OCI-LY7 (cell line): Measurements from ENCODE around the gene CHN1. TPM values are rescaled to one million over a fixed set of nuclear protein-coding genes. Genes with fewer than 3 reads are reported as not detected.

Source experiments
- BruUV-seq: library from RNA; stranded (reverse); fragments of 400-500 nt; replicated peaks from 2 replicates; lab custom pipeline; 2021; lab: Mats Ljungman, UMichigan
- CTCF ChIA-PET: fragments of 300-600 bp; sonication (Branson Sonifier 250); formaldehyde crosslinking; loops from one replicate; lab custom pipeline; 2022; ENCODE audit warnings: antibody characterized with exemption; ENCODE audit not compliant: unreplicated experiment; lab: Charles Lee
- POLR2A ChIA-PET: fragments of 300-600 bp; sonication (Branson Sonifier 250); formaldehyde crosslinking; loops from one replicate; lab custom pipeline; 2022; ENCODE audit warnings: antibody characterized with exemption; lab: Charles Lee
- DNase-seq: peaks from one replicate; pipeline ENCODE4 v3.0.0-alpha.2; 2015; ENCODE audit warnings: low spot score
- H2AFZ ChIP-seq: fragments of 200-600 bp; sonication (generic), shearing (Covaris generic); 2 replicates; pipeline ENCODE4 v1.6.1; 2014; ENCODE audit warnings: mild to moderate bottlenecking, antibody characterized with exemption, low read length, moderate library complexity
- H3K27ac ChIP-seq: fragments of 200-600 bp; sonication (generic); 2 replicates; pipeline ENCODE4 v1.5.1; 2014; ENCODE audit warnings: mixed run types, low read depth, mild to moderate bottlenecking, moderate library complexity, low read length, inconsistent platforms; ENCODE audit not compliant: poor library complexity, severe bottlenecking
- H3K36me3 ChIP-seq: fragments of 200-600 bp; sonication (generic); 2 replicates; pipeline ENCODE4 v1.6.1; 2014; ENCODE audit warnings: mild to moderate bottlenecking, antibody characterized with exemption, low read length, moderate library complexity, mixed read lengths; ENCODE audit not compliant: insufficient read depth
- H3K4me1 ChIP-seq: fragments of 200-600 bp; sonication (generic); 2 replicates; pipeline ENCODE4 v1.5.1; 2014; ENCODE audit warnings: mild to moderate bottlenecking, low read length; ENCODE audit not compliant: insufficient read depth, poor library complexity, severe bottlenecking
- H3K4me2 ChIP-seq: fragments of 200-600 bp; sonication (generic); 2 replicates; pipeline ENCODE4 v1.6.1; 2014; ENCODE audit warnings: mild to moderate bottlenecking, low read length
- H3K4me3 ChIP-seq: fragments of 200-600 bp; sonication (generic); 2 replicates; pipeline ENCODE4 v1.5.1; 2014; ENCODE audit warnings: mild to moderate bottlenecking, low read depth, low read length; ENCODE audit not compliant: poor library complexity, severe bottlenecking
- H3K79me2 ChIP-seq: fragments of 200-600 bp; sonication (generic); 2 replicates; pipeline ENCODE4 v1.6.1; 2016; ENCODE audit warnings: low read depth, mild to moderate bottlenecking, low read length, moderate library complexity, mixed read lengths; ENCODE audit not compliant: insufficient read depth
- H3K9me2 ChIP-seq: fragments of 200-600 bp; sonication (generic); 2 replicates; pipeline ENCODE4 v1.6.1; 2016; ENCODE audit warnings: mild to moderate bottlenecking, low read length, mixed read lengths; ENCODE audit not compliant: insufficient read depth
- H3K9me3 ChIP-seq: fragments of 200-600 bp; sonication (generic); 2 replicates; pipeline ENCODE4 v1.6.1; 2014; ENCODE audit warnings: mild to moderate bottlenecking, mixed run types, low read length, mixed read lengths
- H4K20me1 ChIP-seq: fragments of 200-600 bp; sonication (generic); 2 replicates; pipeline ENCODE4 v1.6.1; 2014; ENCODE audit warnings: mild to moderate bottlenecking, antibody characterized with exemption, low read length, moderate library complexity, mixed read lengths; ENCODE audit not compliant: insufficient read depth
- CTCF ChIP-seq: fragments of 200-600 bp; sonication (generic); conservative IDR thresholded peaks from 2 replicates; pipeline ENCODE4 v1.5.1; 2014; ENCODE audit warnings: mild to moderate bottlenecking, antibody characterized with exemption, low read length, moderate library complexity, mixed read lengths
- EZH2phosphoT487 ChIP-seq: fragments of 200-600 bp; sonication (generic); IDR thresholded peaks from 2 replicates; pipeline ENCODE4 v1.6.1; 2018; ENCODE audit warnings: low read depth, borderline replicate concordance, mild to moderate bottlenecking, mixed run types, antibody characterized with exemption, low read length, moderate library complexity, mixed read lengths
- intact Hi-C: fragments of 100-400 bp; cut with micrococcal nuclease; formaldehyde crosslinking; loops from one replicate; pipeline ENCODE4 v1.10.0; 2022; ENCODE audit not compliant: unreplicated experiment
- total RNA-seq, 2 experiments: library from RNA; depleted of rRNA in 1 of 2; stranded (reverse); fragments of >200 nt in 1 of 2; shearing (Covaris generic) in 1 of 2; gene quantifications; 2 replicates each; pipeline ENCODE4 v1.2.3, GENCODE V29; 2014 to 2022

The CHN1 gene
- total RNA-seq, 2 experiments from 2014 or later = 0.44 TPM; not detected in 1

- POLR2A ChIA-PET = interaction anchor here (0.8 to 1.2 kb wide), 2 partner anchors 159 to 244 kb away, joined by 3 to 8 read pairs; no protein-coding TSS in a partner anchor
- Histone ChIP-seq H3K4me1 (no peaks in the 10 kb centered on the region), H3K79me2 (no peaks in the 10 kb centered on the region), H3K36me3 (no peaks in the 10 kb centered on the region), H3K27ac (no peak overlapping the region), H3K9me3 (no peaks in the 10 kb centered on the region), H2AFZ (no peak overlapping the region), H4K20me1 (no peaks in the 10 kb centered on the region), H3K4me2 (no peak overlapping the region), H3K4me3 (no peak overlapping the region), H3K9me2 (no peaks in the 10 kb centered on the region)
- intact Hi-C loops = no loop called here
- no TSS peak for BruUV-seq
- no peak for DNase-seq
- TF ChIP-seq EZH2phosphoT487 = no peak
- no peak for TF ChIP-seq CTCF
- CTCF ChIA-PET = no interaction called here
These were observed 44.5 kb upstream of the CHN1 start for GRCh38 chr2:175049661-175050060.

GRCh38 chr2:175048275-175048674 lies 43.1 kb upstream of the CHN1 start:
- CTCF ChIA-PET = no interaction called here
- no peak for TF ChIP-seq CTCF
- no TSS peak for BruUV-seq
- H3K4me1 ChIP-seq = no peaks in the 10 kb centered on the region
- DNase-seq = no peak
- no peaks in the 10 kb centered on the region for H3K9me3 ChIP-seq
- no peak overlapping the region for H3K4me3 ChIP-seq
- intact Hi-C loops = no loop called here
- POLR2A ChIA-PET = interaction anchor here (0.6 to 2.1 kb wide), 3 partner anchors 15 to 305 kb away, joined by 3 to 6 read pairs (median 3); no protein-coding TSS in a partner anchor
- H3K36me3 ChIP-seq = no peaks in the 10 kb centered on the region
- H4K20me1 ChIP-seq = no peaks in the 10 kb centered on the region
- H3K79me2 ChIP-seq = no peaks in the 10 kb centered on the region
- no peak overlapping the region for H3K4me2 ChIP-seq
- no peak overlapping the region for H3K27ac ChIP-seq
- H2AFZ ChIP-seq = no peak overlapping the region
- H3K9me2 ChIP-seq = no peaks in the 10 kb centered on the region

GRCh38 chr2:175039490-175039889 lies 34.3 kb upstream of the CHN1 start:
- no peak for TF ChIP-seq CTCF
- TF ChIP-seq EZH2phosphoT487 = no peak
- Histone ChIP-seq H3K4me3 (no peak overlapping the region), H3K27ac (no peak overlapping the region), H2AFZ (no peak overlapping the region), H3K36me3 (no peaks in the 10 kb centered on the region), H3K4me2 (no peak overlapping the region), H4K20me1 (no peaks in the 10 kb centered on the region), H3K79me2 (no peaks in the 10 kb centered on the region), H3K4me1 (no peaks in the 10 kb centered on the region), H3K9me3 (no peaks in the 10 kb centered on the region), H3K9me2 (no peaks in the 10 kb centered on the region)
- intact Hi-C loops = loop anchor here (10.0 kb wide), 2 partner anchors 145 to 245 kb away; partner anchors contain the start of gene ATP5MC3
- POLR2A ChIA-PET = interaction anchor here (2.3 kb wide), 1 partner anchor 233 kb away, joined by 4 read pairs; no protein-coding TSS in a partner anchor
- CTCF ChIA-PET = no interaction called here
- no TSS peak for BruUV-seq
- DNase-seq = no peak
